Measurements from ENCODE around the gene NPR1.
"Not testable (repeated sequence)": the region's sequence is repeated elsewhere in the genome, so short reads cannot be mapped to it uniquely, and the experiment has no call there.

NPR1 gene

GRCh38 chr1:153649863-153650235, 28.6 kb upstream of the NPR1 start:
- DNase-seq (ENCODE audit: low spot score) = no peak

GRCh38 chr1:153651771-153652170, 26.7 kb upstream of the NPR1 start:
- DNase-seq (ENCODE audit: low spot score) = no peak

- DNase-seq (ENCODE audit: low spot score) = no peak
These were observed 25.5 kb upstream of the NPR1 start for GRCh38 chr1:153652805-153653500.

- no peak for DNase-seq (ENCODE audit: low spot score)
These were observed 23.2 kb upstream of the NPR1 start for GRCh38 chr1:153655333-153655732.

- DNase-seq (ENCODE audit: low spot score) = peak; percentile 76
These were observed 19.9 kb upstream of the NPR1 start, which contains the start of gene SNAPIN for GRCh38 chr1:153658400-153659174. TSS of gene SNAPIN (plus strand) at chr1:153658703. CDS start at chr1:153658744, 41 bp downstream.

- DNase-seq (ENCODE audit: low spot score) = no peak
These were observed 19.3 kb upstream of the NPR1 start for GRCh38 chr1:153659175-153659534.

GRCh38 chr1:153659656-153660055, 18.8 kb upstream of the NPR1 start:
- no peak for DNase-seq (ENCODE audit: low spot score)

- DNase-seq (ENCODE audit: low spot score) = no peak
These were observed 17.3 kb upstream of the NPR1 start for GRCh38 chr1:153661111-153661708.

GRCh38 chr1:153662269-153662668, 16.2 kb upstream of the NPR1 start:
- DNase-seq (ENCODE audit: low spot score) = no peak

- no peak for DNase-seq (ENCODE audit: low spot score)
These were observed 15.3 kb upstream of the NPR1 start for GRCh38 chr1:153663211-153663610.

- no peak for DNase-seq (ENCODE audit: low spot score)
These were observed 11.0 kb upstream of the NPR1 start for GRCh38 chr1:153667439-153667838.

- DNase-seq (ENCODE audit: low spot score) = not testable (repeated sequence)
These were observed 9.8 kb upstream of the NPR1 start for GRCh38 chr1:153668672-153669071.

GRCh38 chr1:153669606-153670005, 8.9 kb upstream of the NPR1 start:
- no peak for DNase-seq (ENCODE audit: low spot score)

GRCh38 chr1:153670257-153670858, 8.1 kb upstream of the NPR1 start:
- DNase-seq (ENCODE audit: low spot score) = no peak

- DNase-seq (ENCODE audit: low spot score) = peak; percentile 100
These were observed 7.4 kb upstream of the NPR1 start, which contains the start of gene ILF2 for GRCh38 chr1:153670859-153671627. TSS of gene ILF2 (minus strand) at chr1:153670993. CDS start at chr1:153670922, 71 bp downstream.

- peak; percentile 49 for DNase-seq (ENCODE audit: low spot score)
These were observed 6.7 kb upstream of the NPR1 start for GRCh38 chr1:153671628-153672353.

- DNase-seq (ENCODE audit: low spot score) = no peak
These were observed 5.0 kb upstream of the NPR1 start for GRCh38 chr1:153673511-153673910.

GRCh38 chr1:153677718-153678518, 570 bp upstream of the NPR1 start:
- DNase-seq (ENCODE audit: low spot score) = no peak

GRCh38 chr1:153679337-153680119, 1.0 kb downstream of the NPR1 start:
- DNase-seq (ENCODE audit: low spot score) = no peak

- no peak for DNase-seq (ENCODE audit: low spot score)
These were observed 1.6 kb downstream of the NPR1 start for GRCh38 chr1:153680120-153680403.
